Measurements from ENCODE around the gene RAPGEF4.
"Not testable (repeated sequence)": the region's sequence is repeated elsewhere in the genome, so short reads cannot be mapped to it uniquely, and the experiment has no call there.

DNA sequence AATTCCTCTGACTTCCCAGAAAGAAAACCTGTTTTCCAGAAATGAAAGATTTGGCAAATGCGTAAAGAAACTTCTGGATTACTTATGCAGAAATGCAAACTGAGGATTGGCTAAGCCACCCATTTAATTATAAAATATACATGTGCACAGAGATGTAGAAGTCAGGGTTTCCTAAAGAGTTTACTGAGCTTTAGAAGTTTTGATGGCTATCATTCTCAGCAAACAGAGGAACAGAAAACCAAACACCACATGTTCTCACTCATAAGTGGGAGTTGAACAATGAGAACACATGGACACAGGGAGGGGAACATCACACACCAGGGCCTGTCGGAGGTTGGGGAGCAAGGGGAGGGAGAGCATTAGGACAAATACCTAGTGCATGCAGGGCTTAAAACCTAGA, 302.6 kb downstream of the RAPGEF4 start:
- TF ChIP-seq, protein P1, sequence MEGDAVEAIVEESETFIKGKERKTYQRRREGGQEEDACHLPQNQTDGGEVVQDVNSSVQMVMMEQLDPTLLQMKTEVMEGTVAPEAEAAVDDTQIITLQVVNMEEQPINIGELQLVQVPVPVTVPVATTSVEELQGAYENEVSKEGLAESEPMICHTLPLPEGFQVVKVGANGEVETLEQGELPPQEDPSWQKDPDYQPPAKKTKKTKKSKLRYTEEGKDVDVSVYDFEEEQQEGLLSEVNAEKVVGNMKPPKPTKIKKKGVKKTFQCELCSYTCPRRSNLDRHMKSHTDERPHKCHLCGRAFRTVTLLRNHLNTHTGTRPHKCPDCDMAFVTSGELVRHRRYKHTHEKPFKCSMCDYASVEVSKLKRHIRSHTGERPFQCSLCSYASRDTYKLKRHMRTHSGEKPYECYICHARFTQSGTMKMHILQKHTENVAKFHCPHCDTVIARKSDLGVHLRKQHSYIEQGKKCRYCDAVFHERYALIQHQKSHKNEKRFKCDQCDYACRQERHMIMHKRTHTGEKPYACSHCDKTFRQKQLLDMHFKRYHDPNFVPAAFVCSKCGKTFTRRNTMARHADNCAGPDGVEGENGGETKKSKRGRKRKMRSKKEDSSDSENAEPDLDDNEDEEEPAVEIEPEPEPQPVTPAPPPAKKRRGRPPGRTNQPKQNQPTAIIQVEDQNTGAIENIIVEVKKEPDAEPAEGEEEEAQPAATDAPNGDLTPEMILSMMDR (IDR thresholded peaks at IDR 0.05): not testable (repeated sequence)
- not testable (repeated sequence) for TF ChIP-seq POLR2A, EP300 (IDR thresholded peaks at IDR 0.05)

Measured in gastroesophageal sphincter (tissue), 3 donors.